HFFc6 (cell line): ENCODE results near the gene IGSF22. TPM values are rescaled to one million over a fixed set of nuclear protein-coding genes. Genes with fewer than 3 reads are reported as not detected.

Experiments used
- DNase-seq: peaks from one replicate; pipeline ENCODE4 v3.0.0-alpha.2; 2018
- H3K27ac Mint-ChIP-seq: 2 replicates; pipeline ENCODE4 v1.8.0; 2020; ENCODE audit warnings: mild to moderate bottlenecking, mixed read lengths
- H3K27me3 Mint-ChIP-seq: 2 replicates; pipeline ENCODE4 v1.8.0; 2021; ENCODE audit warnings: mild to moderate bottlenecking, moderate library complexity, mixed read lengths; ENCODE audit not compliant: insufficient read depth
- H3K36me3 Mint-ChIP-seq: 2 replicates; pipeline ENCODE4 v1.8.0; 2021; ENCODE audit warnings: low read depth, mixed read lengths
- H3K4me1 Mint-ChIP-seq: 2 replicates; pipeline ENCODE4 v1.8.0; 2020; ENCODE audit warnings: low read depth, mixed read lengths
- H3K4me3 Mint-ChIP-seq: 2 replicates; pipeline ENCODE4 v1.8.0; 2020; ENCODE audit warnings: mild to moderate bottlenecking, moderate library complexity, mixed read lengths
- H3K9me3 Mint-ChIP-seq: 2 replicates; pipeline ENCODE4 v1.8.0; 2020; ENCODE audit warnings: mild to moderate bottlenecking, mixed read lengths
- CTCF ChIP-seq: fragments of 200-600 bp; sonication (generic); IDR thresholded peaks from 2 replicates; pipeline ENCODE4 v1.5.0; 2021; ENCODE audit warnings: antibody characterized with exemption, mild to moderate bottlenecking
- total RNA-seq, 6 experiments: library from RNA; stranded (reverse); fragmentation: NEBNext Ultra II Directional; extraction: Animal tissue kit (Norgen Biotek cat#: 25700); gene quantifications; 2 replicates in 1 of 6; 3 replicates in 5 of 6; pipeline ENCODE4 v1.2.3, GENCODE V29; 2021

The IGSF22 gene
- total RNA-seq, 6 experiments from 2014 or later: not detected

DNA sequence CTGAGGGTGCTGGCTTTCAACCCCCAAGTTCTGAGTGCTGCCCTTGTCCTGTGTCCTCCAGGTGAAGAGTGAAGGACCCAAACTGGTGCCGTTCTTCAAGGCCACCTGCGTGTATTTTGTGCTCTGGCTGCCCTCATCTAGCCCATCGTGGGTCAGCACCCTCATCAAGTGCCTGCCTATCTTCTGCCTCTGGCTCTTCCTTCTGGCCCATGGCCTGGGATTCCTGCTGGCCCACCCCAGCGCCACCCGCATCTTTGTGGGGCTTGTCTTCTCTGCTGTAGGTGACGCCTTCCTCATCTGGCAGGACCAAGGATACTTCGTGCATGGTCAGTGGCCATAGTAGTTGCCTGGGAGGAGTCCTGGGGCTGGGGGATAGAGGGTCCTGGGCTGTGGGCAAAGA lies 25.1 kb downstream of the IGSF22 start:
- TF ChIP-seq CTCF: no peak
- Mint-ChIP-seq H3K36me3 (no peaks in the 10 kb centered on the region), H3K4me3 (no peak overlapping the region), H3K4me1 (peaks cover 20% of the 10 kb centered on the region), H3K27me3 (peaks cover 32% of the 10 kb centered on the region), H3K27ac (no peak overlapping the region), H3K9me3 (no peaks in the 10 kb centered on the region)
- no peak for DNase-seq

- H3K9me3 Mint-ChIP-seq: no peaks in the 10 kb centered on the region
- H3K27me3 Mint-ChIP-seq: peaks cover 29% of the 10 kb centered on the region
- H3K4me1 Mint-ChIP-seq: peaks cover 20% of the 10 kb centered on the region
- no peak for TF ChIP-seq CTCF
- H3K27ac Mint-ChIP-seq: no peak overlapping the region
- no peak for DNase-seq
- no peak overlapping the region for H3K4me3 Mint-ChIP-seq
- H3K36me3 Mint-ChIP-seq: no peaks in the 10 kb centered on the region
These were observed 25.6 kb downstream of the IGSF22 start for GRCh38 chr11:18700375-18700774.

DNA sequence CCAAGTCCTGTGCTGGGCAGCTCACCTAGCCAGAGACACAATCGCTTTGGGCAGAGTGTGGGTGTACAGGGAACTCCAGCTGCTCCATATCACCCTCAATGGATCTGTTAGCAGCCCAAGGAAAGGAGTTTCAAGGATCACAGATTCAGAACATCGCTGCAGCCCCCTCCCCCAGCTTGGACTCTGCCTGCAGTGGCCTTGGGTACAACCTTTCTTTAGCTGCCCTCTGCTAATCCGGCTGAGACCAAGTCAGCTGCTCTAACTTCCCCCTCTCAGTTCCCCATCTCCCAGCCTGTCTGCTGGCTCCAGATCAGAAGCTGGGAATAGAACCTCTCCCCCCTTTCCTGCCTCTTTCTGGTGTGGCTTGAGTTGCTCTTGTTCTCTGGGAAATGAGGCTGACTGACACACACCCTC lies 26.1 kb downstream of the IGSF22 start:
- H3K4me3 Mint-ChIP-seq: peak overlapping the region; percentile 79
- H3K27me3 Mint-ChIP-seq: peaks cover 24% of the 10 kb centered on the region
- no peak overlapping the region for H3K27ac Mint-ChIP-seq
- no peak for TF ChIP-seq CTCF
- peaks cover 20% of the 10 kb centered on the region for H3K4me1 Mint-ChIP-seq
- no peaks in the 10 kb centered on the region for H3K36me3 Mint-ChIP-seq
- no peak for DNase-seq
- H3K9me3 Mint-ChIP-seq: no peaks in the 10 kb centered on the region

GRCh38 chr11:18699269-18699596 lies 26.8 kb downstream of the IGSF22 start:
- no peak for DNase-seq
- H3K27ac Mint-ChIP-seq: no peak overlapping the region
- peaks cover 20% of the 10 kb centered on the region for H3K4me1 Mint-ChIP-seq
- peak overlapping the region; percentile 79 for H3K4me3 Mint-ChIP-seq
- H3K9me3 Mint-ChIP-seq: no peaks in the 10 kb centered on the region
- no peak for TF ChIP-seq CTCF
- H3K36me3 Mint-ChIP-seq: no peaks in the 10 kb centered on the region
- H3K27me3 Mint-ChIP-seq: peaks cover 23% of the 10 kb centered on the region

DNA sequence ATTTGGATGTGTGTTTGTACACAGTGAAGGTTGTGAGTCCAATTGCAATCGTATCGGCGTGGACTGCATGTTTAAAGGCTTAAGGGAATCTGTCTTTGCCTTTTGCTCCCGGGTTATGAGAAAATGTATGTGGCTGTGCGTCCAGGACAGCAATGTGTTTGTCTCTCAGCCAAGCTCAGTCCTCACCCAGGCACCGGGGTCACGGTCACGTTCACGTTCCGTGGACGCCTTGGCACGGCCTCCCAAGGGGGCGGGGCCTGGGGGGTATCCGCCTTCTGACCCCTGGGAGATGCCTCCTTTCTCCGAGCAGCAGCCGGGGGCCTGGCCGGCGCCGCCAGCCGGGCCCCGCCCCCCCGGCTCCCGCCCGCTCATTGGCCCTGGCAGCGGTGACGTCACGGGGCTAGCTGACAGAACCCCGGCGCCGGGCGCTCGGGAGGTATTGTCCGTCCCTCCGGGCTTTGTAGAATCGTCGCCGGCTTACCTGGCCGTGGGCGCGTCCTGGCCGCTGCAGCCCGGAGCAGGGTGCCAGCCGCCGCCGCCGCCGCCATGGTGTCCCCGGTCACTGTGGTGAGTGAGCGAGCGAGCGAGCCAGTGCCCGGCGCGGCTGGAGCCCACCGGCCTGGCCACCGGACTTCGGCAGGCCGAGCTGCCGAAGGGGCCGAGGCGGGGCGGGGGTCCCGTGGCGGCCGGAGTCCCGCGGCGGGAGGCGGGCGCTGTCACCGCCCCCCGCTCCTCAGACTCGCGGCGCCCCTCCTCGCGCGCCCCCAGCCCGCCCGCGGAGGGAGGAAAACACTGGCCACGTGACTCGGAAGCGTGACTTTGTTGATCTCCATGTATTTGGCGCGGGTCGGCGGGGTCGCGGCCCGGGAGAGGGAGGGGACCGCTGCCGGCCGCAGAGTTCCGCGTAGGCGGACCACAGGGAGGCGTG lies 27.4 kb downstream of the IGSF22 start, which contains the start of gene TMEM86A:
Gene TMEM86A (plus strand): TSS at position 439 of the 928 bp plus-strand sequence. CDS start 108 bp downstream, at position 547.
- H3K27ac Mint-ChIP-seq: no peak within 1 kb of the TSS
- DNase-seq: peak; percentile 43
- no peak for TF ChIP-seq CTCF

More for the DNA sequence above, 27.4 kb downstream of the IGSF22 start, which contains the start of gene TMEM86A:
- peak within 1 kb of the TSS; percentile 79 for H3K4me3 Mint-ChIP-seq
- H3K36me3 Mint-ChIP-seq: no peaks in the 10 kb centered on the region
- H3K9me3 Mint-ChIP-seq: no peaks in the 10 kb centered on the region
- H3K4me1 Mint-ChIP-seq: peaks cover 20% of the 10 kb centered on the region
- H3K27me3 Mint-ChIP-seq: peaks cover 23% of the 10 kb centered on the region
